ENCODE results near the gene POLR1A.

POLR1A gene

DNA sequence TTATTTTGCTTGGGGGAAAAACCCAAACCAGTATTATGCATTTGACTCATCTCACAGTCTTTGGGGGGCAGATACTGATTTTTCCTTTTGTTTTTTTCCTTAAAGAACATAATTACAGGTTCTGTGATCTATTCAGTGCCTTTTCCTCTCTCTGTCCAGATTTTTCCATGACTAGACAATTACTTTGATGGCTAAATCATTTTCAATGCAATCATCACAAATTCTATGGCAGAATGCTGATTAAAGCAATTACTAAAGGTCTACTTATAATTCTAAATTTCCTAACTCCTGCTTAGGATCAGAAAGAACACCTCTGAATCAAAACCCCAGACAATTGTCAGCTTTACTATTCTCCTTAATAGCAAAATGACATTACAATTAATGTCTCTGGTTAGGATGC is 38.8 kb downstream of the POLR1A start:
- DNase-seq (ENCODE audit: low read depth), result no peak
- TF ChIP-seq, protein P1, sequence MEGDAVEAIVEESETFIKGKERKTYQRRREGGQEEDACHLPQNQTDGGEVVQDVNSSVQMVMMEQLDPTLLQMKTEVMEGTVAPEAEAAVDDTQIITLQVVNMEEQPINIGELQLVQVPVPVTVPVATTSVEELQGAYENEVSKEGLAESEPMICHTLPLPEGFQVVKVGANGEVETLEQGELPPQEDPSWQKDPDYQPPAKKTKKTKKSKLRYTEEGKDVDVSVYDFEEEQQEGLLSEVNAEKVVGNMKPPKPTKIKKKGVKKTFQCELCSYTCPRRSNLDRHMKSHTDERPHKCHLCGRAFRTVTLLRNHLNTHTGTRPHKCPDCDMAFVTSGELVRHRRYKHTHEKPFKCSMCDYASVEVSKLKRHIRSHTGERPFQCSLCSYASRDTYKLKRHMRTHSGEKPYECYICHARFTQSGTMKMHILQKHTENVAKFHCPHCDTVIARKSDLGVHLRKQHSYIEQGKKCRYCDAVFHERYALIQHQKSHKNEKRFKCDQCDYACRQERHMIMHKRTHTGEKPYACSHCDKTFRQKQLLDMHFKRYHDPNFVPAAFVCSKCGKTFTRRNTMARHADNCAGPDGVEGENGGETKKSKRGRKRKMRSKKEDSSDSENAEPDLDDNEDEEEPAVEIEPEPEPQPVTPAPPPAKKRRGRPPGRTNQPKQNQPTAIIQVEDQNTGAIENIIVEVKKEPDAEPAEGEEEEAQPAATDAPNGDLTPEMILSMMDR (conservative IDR thresholded peaks at IDR 0.05; ENCODE audit: control insufficient read depth, insufficient read depth, low read depth, low read length), result no peak
- H3K4me3 ChIP-seq (ENCODE audit: control insufficient read depth, low read depth, low read length), result no peak overlapping the region

- TF ChIP-seq, protein P1 (conservative IDR thresholded peaks at IDR 0.05; ENCODE audit: control insufficient read depth, insufficient read depth, low read depth, low read length), result no peak
- no peak for DNase-seq (ENCODE audit: low read depth)
Measured at GRCh38 chr2:86066007-86066578, 39.6 kb downstream of the POLR1A start.

DNA sequence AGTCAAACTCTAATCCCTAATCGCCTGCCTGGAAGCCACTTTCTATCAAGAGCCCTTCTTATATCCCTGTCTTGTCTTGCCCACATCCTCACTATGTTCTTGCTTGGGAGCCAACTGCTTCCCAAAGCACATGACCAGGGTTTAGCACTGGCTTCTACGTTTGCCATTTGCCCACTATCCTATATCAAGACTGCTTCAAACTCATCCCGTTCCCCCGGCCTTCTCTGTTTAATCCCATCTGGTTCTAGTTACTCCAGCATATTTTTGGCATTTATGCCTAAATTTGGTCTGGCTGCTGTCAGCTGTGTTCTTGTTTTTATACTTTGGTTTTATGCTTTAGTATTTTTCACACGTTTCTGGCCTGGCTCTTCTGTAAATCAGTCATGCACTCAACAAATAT is 40.2 kb downstream of the POLR1A start:
- TF ChIP-seq, protein P1 (conservative IDR thresholded peaks at IDR 0.05; ENCODE audit: control insufficient read depth, insufficient read depth, low read depth, low read length), result no peak
- H3K4me3 ChIP-seq (ENCODE audit: control insufficient read depth, low read depth, low read length), result no peak overlapping the region
- DNase-seq (ENCODE audit: low read depth), result peak; percentile 84

More at GRCh38 chr2:86066007-86066578, 39.6 kb downstream of the POLR1A start:
- no peak overlapping the region for H3K4me3 ChIP-seq (ENCODE audit: control insufficient read depth, low read depth, low read length)

DNA sequence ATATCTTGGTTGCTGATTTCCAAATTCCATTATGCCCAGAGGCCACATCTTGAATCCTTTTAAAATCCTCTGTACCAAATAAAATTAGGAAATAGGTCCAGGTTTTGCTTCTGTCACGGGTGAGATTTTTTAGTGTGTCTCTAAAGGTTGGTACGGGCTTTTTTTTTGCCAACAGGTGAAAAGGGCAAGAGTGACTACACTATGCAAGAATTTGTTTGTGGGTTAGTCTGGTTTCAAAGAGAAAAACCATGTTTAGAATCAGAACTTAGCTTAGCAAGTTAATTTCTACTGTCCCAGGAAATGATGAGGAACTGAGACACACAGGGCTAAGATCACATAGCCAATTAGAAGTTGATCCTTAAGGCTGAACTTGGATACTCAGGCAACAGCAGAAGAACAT is 41.7 kb downstream of the POLR1A start:
- TF ChIP-seq, protein P1 (conservative IDR thresholded peaks at IDR 0.05; ENCODE audit: control insufficient read depth, insufficient read depth, low read depth, low read length), result no peak
- H3K4me3 ChIP-seq (ENCODE audit: control insufficient read depth, low read depth, low read length), result no peak overlapping the region
- peak; percentile 36 for DNase-seq (ENCODE audit: low read depth)

GRCh38 chr2:86062043-86062442 is 43.6 kb downstream of the POLR1A start:
- TF ChIP-seq, protein P1 (conservative IDR thresholded peaks at IDR 0.05; ENCODE audit: control insufficient read depth, insufficient read depth, low read depth, low read length), result no peak
- peak; percentile 45 for DNase-seq (ENCODE audit: low read depth)
- no peak overlapping the region for H3K4me3 ChIP-seq (ENCODE audit: control insufficient read depth, low read depth, low read length)

- TF ChIP-seq, protein P1 (conservative IDR thresholded peaks at IDR 0.05; ENCODE audit: control insufficient read depth, insufficient read depth, low read depth, low read length), result no peak
- H3K4me3 ChIP-seq (ENCODE audit: control insufficient read depth, low read depth, low read length), result no peak overlapping the region
- no peak for DNase-seq (ENCODE audit: low read depth)
Measured at GRCh38 chr2:86056590-86057331, 48.9 kb downstream of the POLR1A start.

All from fibroblast of mammary gland (primary cell).